Measurements from ENCODE around the gene HOXA4. TPM values are rescaled to one million over a fixed set of nuclear protein-coding genes. Genes with fewer than 3 reads are reported as not detected.

The HOXA4 gene
- total RNA-seq, 1 donor from 2014 or later: 7.1 TPM

DNA sequence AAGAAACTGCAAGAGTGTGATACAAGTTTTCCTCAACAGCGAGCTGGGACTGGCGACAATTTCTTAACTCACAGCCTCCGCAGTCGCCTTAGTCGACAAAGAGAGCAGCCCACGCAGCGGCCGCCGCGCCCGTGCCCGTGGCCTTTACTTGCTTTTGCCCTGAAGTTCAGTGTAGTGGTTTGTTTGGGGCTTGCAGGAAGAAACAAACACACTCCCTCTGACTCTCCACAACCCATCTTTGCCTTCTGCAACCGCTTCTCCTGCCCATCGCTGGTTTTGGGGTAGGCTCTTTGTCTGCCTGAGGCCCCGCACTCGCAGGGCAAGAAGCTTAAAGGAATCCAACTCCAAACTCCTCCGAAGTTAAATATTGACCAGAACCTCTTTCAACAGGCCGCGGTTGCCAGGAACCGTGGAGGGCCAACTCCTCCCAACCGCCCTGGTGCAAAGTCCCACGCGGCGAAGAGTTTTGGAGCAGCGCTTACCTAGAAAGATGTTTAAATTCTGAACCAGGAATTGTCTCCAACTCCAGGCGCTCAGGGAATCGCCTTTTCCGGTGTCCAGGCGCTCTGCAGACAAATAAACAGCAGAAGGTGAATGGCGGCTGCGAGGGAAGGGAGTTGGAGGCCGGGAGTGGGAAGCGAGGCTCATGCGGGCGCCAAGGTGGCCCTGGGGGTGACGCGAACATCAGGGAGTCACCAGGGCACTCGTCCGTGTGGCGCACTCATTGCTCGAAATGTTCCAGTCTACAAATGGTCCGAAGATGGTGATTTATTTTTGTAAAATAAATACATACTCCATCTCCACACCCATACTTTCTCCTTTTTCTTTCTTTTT lies 8.3 kb downstream of the HOXA4 start:
- H3K9me3 ChIP-seq: no peaks in the 10 kb centered on the region
- H3K27ac ChIP-seq: peak overlapping the region; percentile 89
- ATAC-seq (no peak), DNase-seq (no peak)
- TF ChIP-seq, protein P1, sequence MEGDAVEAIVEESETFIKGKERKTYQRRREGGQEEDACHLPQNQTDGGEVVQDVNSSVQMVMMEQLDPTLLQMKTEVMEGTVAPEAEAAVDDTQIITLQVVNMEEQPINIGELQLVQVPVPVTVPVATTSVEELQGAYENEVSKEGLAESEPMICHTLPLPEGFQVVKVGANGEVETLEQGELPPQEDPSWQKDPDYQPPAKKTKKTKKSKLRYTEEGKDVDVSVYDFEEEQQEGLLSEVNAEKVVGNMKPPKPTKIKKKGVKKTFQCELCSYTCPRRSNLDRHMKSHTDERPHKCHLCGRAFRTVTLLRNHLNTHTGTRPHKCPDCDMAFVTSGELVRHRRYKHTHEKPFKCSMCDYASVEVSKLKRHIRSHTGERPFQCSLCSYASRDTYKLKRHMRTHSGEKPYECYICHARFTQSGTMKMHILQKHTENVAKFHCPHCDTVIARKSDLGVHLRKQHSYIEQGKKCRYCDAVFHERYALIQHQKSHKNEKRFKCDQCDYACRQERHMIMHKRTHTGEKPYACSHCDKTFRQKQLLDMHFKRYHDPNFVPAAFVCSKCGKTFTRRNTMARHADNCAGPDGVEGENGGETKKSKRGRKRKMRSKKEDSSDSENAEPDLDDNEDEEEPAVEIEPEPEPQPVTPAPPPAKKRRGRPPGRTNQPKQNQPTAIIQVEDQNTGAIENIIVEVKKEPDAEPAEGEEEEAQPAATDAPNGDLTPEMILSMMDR (IDR thresholded peaks at IDR 0.05): no peak
- intact Hi-C loops (cut with DNase I): loop anchor here (5.0 kb wide), 1 partner anchor 265 kb away; no protein-coding TSS in a partner anchor
- no peaks in the 10 kb centered on the region for H3K36me3 ChIP-seq
- H3K27me3 ChIP-seq: peaks cover 5% of the 10 kb centered on the region
- peak overlapping the region; percentile 45 for H3K4me3 ChIP-seq
- H3K4me1 ChIP-seq: peaks cover 26% of the 10 kb centered on the region

DNA sequence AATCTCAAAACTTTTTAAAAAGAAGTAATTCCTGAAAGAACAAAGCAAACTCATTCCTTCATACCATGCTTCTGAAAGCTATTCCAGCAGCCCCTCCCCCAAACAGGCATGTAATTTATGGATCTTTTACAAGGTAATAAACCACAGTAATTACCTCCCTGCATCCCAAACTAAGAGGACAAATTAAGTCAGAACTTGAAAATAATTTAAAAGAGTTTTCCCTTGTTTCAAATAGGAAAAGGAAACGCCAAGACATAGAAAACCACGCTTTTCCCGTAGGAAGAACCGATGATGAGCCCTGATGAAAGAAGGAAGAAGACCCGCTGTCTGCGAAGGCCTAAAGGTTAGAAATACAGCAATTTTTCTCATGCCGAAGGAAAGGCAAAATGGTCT lies 8.9 kb downstream of the HOXA4 start:
- peak overlapping the region; percentile 89 for H3K27ac ChIP-seq
- intact Hi-C loops (cut with DNase I): loop anchor here (5.0 kb wide), 1 partner anchor 264 kb away; no protein-coding TSS in a partner anchor
- DNase-seq (no peak), ATAC-seq (no peak)
- H3K36me3 ChIP-seq: no peaks in the 10 kb centered on the region
- TF ChIP-seq, protein P1 (IDR thresholded peaks at IDR 0.05): no peak
- peaks cover 5% of the 10 kb centered on the region for H3K27me3 ChIP-seq
- peak overlapping the region; percentile 45 for H3K4me3 ChIP-seq
- peaks cover 23% of the 10 kb centered on the region for H3K4me1 ChIP-seq
- no peaks in the 10 kb centered on the region for H3K9me3 ChIP-seq

DNA sequence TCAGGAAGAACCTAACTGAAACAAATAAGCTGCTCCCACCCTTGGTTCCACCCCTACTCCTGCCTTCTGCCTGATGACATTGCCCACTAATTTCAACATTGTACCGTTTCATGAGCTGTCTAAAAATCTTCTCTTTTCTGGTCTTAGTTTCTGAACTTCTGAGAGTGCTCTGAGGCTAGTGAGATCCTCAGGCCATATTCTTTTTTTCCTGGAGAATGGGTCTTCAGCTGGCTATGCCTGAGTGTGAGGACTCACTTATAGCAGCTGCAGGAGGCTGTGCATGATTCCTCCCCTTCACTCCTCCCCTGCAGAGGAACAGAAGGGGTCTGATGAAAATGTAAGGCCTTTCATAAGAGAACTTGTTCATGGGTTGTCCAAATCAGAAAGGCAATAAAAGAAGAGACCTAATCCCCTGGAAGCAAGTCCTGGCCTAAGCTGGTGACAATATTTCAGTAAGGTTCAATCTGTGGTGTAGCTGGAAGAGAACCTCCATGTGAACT lies 11.1 kb downstream of the HOXA4 start:
- no peaks in the 10 kb centered on the region for H3K9me3 ChIP-seq
- DNase-seq (no peak), ATAC-seq (no peak)
- no peaks in the 10 kb centered on the region for H3K36me3 ChIP-seq
- intact Hi-C loops (cut with DNase I): no loop called here
- H3K27ac ChIP-seq: peak overlapping the region; percentile 89
- H3K4me1 ChIP-seq: peaks cover 9% of the 10 kb centered on the region
- peak overlapping the region; percentile 65 for H3K4me3 ChIP-seq
- TF ChIP-seq, protein P1 (IDR thresholded peaks at IDR 0.05): no peak
- H3K27me3 ChIP-seq: peaks cover 5% of the 10 kb centered on the region

DNA sequence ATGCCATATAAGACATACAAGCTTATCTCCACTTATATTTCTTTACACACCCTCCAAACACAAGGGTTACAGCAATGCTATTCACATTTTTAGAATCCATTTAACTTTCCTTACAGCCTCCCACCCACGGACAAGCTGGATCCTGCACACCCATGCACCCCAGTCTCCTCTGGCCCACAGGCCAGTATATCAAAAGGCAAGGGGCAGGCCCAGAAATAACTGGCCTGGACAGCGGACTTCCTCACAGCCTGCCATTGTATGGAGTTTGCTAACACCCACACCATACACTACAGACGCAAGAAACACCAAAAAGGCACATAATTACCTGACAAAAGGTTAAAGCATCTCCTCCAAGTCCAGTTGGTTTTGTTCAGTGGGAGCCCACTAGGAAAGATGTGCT lies 12.0 kb downstream of the HOXA4 start:
- peaks cover 9% of the 10 kb centered on the region for H3K4me1 ChIP-seq
- intact Hi-C loops (cut with DNase I): no loop called here
- peaks cover 5% of the 10 kb centered on the region for H3K27me3 ChIP-seq
- no peak for DNase-seq
- TF ChIP-seq, protein P1 (IDR thresholded peaks at IDR 0.05): no peak
- peak overlapping the region; percentile 89 for H3K27ac ChIP-seq
- H3K4me3 ChIP-seq: peak overlapping the region; percentile 65
- no peaks in the 10 kb centered on the region for H3K36me3 ChIP-seq
- no peak for ATAC-seq
- H3K9me3 ChIP-seq: no peaks in the 10 kb centered on the region

DNA sequence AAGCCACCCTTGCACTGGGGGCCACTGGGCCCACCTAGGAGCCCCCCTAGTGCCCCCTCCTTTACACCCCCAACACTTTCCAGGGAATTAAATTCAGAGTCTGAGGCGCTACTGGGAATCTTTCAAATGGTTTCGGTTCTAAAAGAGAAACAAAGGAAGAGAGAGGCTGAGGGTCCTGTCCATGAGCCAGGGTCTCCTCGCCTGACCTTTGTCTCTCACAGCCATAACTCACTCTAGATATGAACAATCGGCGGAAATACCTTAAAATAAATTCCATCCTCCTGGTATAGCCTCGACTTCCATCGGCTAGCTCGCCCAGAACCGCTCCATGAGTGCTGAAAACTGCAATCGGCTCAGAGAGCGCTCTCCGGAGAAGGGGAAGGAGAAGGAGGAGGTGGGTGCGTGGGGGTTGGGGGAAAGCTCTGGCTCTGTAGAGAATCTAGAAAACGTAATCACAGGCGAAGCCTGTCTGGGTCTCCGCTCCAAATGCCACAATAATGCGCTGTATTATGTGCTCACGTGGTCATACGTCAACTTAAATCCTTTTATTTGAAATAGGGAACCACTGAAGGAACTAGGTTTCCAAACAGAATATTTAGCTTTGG lies 12.6 kb downstream of the HOXA4 start:
- TF ChIP-seq, protein P1 (IDR thresholded peaks at IDR 0.05): no peak
- DNase-seq: no peak
- Histone ChIP-seq H3K27me3 (peaks cover under 1% of the 10 kb centered on the region), H3K4me3 (peak overlapping the region; percentile 65), H3K36me3 (no peaks in the 10 kb centered on the region), H3K27ac (peak overlapping the region; percentile 89), H3K4me1 (peaks cover 9% of the 10 kb centered on the region), H3K9me3 (no peaks in the 10 kb centered on the region)
- intact Hi-C loops (cut with DNase I): no loop called here
- ATAC-seq: no peak

All from upper lobe of right lung (tissue), 1 donor.